ENCODE data around the gene GNL1.

- TF ChIP-seq, protein P1, sequence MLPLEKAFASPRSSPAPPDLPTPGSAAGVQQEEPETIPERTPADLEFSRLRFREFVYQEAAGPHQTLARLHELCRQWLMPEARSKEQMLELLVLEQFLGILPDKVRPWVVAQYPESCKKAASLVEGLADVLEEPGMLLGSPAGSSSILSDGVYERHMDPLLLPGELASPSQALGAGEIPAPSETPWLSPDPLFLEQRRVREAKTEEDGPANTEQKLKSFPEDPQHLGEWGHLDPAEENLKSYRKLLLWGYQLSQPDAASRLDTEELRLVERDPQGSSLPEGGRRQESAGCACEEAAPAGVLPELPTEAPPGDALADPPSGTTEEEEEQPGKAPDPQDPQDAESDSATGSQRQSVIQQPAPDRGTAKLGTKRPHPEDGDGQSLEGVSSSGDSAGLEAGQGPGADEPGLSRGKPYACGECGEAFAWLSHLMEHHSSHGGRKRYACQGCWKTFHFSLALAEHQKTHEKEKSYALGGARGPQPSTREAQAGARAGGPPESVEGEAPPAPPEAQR (tag by site-specific recombination; IDR thresholded peaks at IDR 0.05): no peak
- TF ChIP-seq CTCF (tag by site-specific recombination; IDR thresholded peaks at IDR 0.05) (no peak), PBX3 (CRISPR knock-in tag; IDR thresholded peaks at IDR 0.05) (no peak), ZBTB44 (tag by site-specific recombination; IDR thresholded peaks at IDR 0.05) (no peak), ZNF2 (tag by site-specific recombination; IDR thresholded peaks at IDR 0.05) (no peak), ZNF596 (tag by site-specific recombination; IDR thresholded peaks at IDR 0.05) (no peak), ZNF175 (tag by site-specific recombination; IDR thresholded peaks at IDR 0.05) (no peak), ZNF610 (tag by site-specific recombination; IDR thresholded peaks at IDR 0.05; ENCODE audit: borderline replicate concordance) (no peak)
Observed at GRCh38 chr6:30530014-30530413, 26.3 kb downstream of the GNL1 start.

Data from HEK293 (cell line).